HepG2 (cell line): Measurements from ENCODE around the gene GRK5. TPM values are rescaled to one million over a fixed set of nuclear protein-coding genes. Genes with fewer than 3 reads are reported as not detected.

ENCODE experiments used
- ATAC-seq: fragments of 200-7000 bp; cut with Tn5 transposase; 3 replicates; pipeline ENCODE4 v1.9.1; 2020; ENCODE audit warnings: mild to moderate bottlenecking, moderate library complexity
- BruUV-seq: library from RNA; stranded (reverse); fragments of 400-500 nt; replicated peaks from 2 replicates; lab custom pipeline; 2021; lab: Mats Ljungman, UMichigan
- CTCF ChIA-PET: fragments of 300-600 bp; formaldehyde crosslinking; extraction: SDS; loops from one replicate; lab custom pipeline; 2021; ENCODE audit warnings: low total read pairs, inconsistent platforms, low intra/inter-chr PET ratio; lab: Yijun Ruan, JAX
- POLR2A ChIA-PET: fragments of 350-600 bp; sonication (Branson Sonifier 250); formaldehyde crosslinking; loops from one replicate; lab custom pipeline; 2020; ENCODE audit warnings: antibody characterized with exemption, inconsistent platforms; lab: Yijun Ruan, JAX
- DNase-seq: peaks from one replicate; pipeline ENCODE4 v3.0.0-alpha.2; 2015; ENCODE audit warnings: low spot score
- FAIRE-seq: peaks from 3 replicates; lab custom pipeline; 2011; peaks lifted over from hg19 to GRCh38; lab: Jason Lieb, UNC
- H2AFZ ChIP-seq: one replicate; pipeline ENCODE4 v1.6.1; 2011; ENCODE audit warnings: low read length, inconsistent platforms
- H3K27ac ChIP-seq: fragments of 300-600 bp; 3 replicates; pipeline ENCODE4 v1.8.0; 2011; ENCODE audit warnings: mixed run types, mild to moderate bottlenecking, mixed read lengths, low read length, inconsistent platforms; ENCODE audit not compliant: insufficient read depth; ENCODE audit errors: extremely low read length
- H3K27me3 ChIP-seq, 2 experiments: fragments of 200-600 bp in 1 of 2; 2 replicates in 1 of 2; 3 replicates in 1 of 2; pipeline versions ENCODE4 v1.6.0 to v1.8.0; 2011; ENCODE audit warnings: low read length in 2 of 2, mild to moderate bottlenecking in 2 of 2, moderate library complexity in 2 of 2, inconsistent platforms in 1 of 2; ENCODE audit not compliant: insufficient read depth in 2 of 2, control insufficient read depth in 1 of 2
- H3K36me3 ChIP-seq, 2 experiments: fragments of 200-600 bp in 1 of 2; replicated peaks in 1 of 2; 2 replicates in 1 of 2; 3 replicates in 1 of 2; pipeline versions ENCODE4 v1.5.1 to v1.8.0; 2011; ENCODE audit warnings: low read length in 2 of 2, inconsistent platforms in 1 of 2; ENCODE audit not compliant: insufficient read depth in 2 of 2, control insufficient read depth in 1 of 2
- H3K4me1 ChIP-seq: 2 replicates; pipeline ENCODE4 v1.5.1; 2012; ENCODE audit warnings: low read length, inconsistent platforms; ENCODE audit not compliant: insufficient read depth
- H3K4me2 ChIP-seq: 2 replicates; pipeline ENCODE4 v1.6.0; 2011; ENCODE audit warnings: low read depth, low read length, inconsistent platforms
- H3K4me3 ChIP-seq, 3 experiments: fragments of 200-600 bp in 1 of 3; sonication (generic), shearing (Covaris generic) in 1 of 3; replicated peaks in 1 of 3; 2 replicates each; pipeline ENCODE4 v1.5.1; 2011 to 2016; ENCODE audit warnings: low read length in 3 of 3, inconsistent platforms in 2 of 3, low read depth in 2 of 3, mild to moderate bottlenecking in 2 of 3, control low read depth in 1 of 3, mixed read lengths in 1 of 3; ENCODE audit not compliant: insufficient read depth in 1 of 3
- H3K79me2 ChIP-seq: one replicate; pipeline ENCODE4 v1.6.1; 2011; ENCODE audit warnings: low read length, inconsistent platforms; ENCODE audit not compliant: insufficient read depth
- H3K9ac ChIP-seq: 2 replicates; pipeline ENCODE4 v1.6.0; 2011; ENCODE audit warnings: mild to moderate bottlenecking, low read depth, low read length, inconsistent platforms; ENCODE audit not compliant: insufficient read depth
- H3K9me3 ChIP-seq: 2 replicates; pipeline ENCODE4 v1.5.1; 2012; ENCODE audit warnings: mild to moderate bottlenecking, low read length
- H4K20me1 ChIP-seq: 2 replicates; pipeline ENCODE4 v1.6.0; 2011; ENCODE audit warnings: inconsistent platforms, mild to moderate bottlenecking, low read length, moderate library complexity; ENCODE audit not compliant: insufficient read depth
- ARID2 ChIP-seq: sonication (generic); formaldehyde crosslinking; IDR thresholded peaks from 2 replicates; pipeline ENCODE4 v1.8.1; 2022; ENCODE audit warnings: mild to moderate bottlenecking, missing genetic modification reagents, borderline replicate concordance
- MLXIP ChIP-seq: sonication (generic); formaldehyde crosslinking; IDR thresholded peaks from 2 replicates; pipeline ENCODE4 v1.9.0; 2021; ENCODE audit warnings: missing genetic modification reagents, borderline replicate concordance
- POGZ ChIP-seq: sonication (generic); formaldehyde crosslinking; IDR thresholded peaks from 2 replicates; pipeline ENCODE4 v1.4.0; 2020; ENCODE audit warnings: mild to moderate bottlenecking, missing genetic modification reagents
- RBM22 ChIP-seq: fragments of 200-400 bp; formaldehyde crosslinking; optimal IDR thresholded peaks from 2 replicates; pipeline ENCODE3; 2017; ENCODE audit warnings: mild to moderate bottlenecking, low read length, moderate library complexity
- STAG1 ChIP-seq: sonication (generic); formaldehyde crosslinking; IDR thresholded peaks from 2 replicates; pipeline ENCODE4 v1.4.0; 2020; ENCODE audit warnings: missing genetic modification reagents
- ZFP62 ChIP-seq: sonication (generic); formaldehyde crosslinking; IDR thresholded peaks from 2 replicates; pipeline ENCODE4 v1.4.0; 2020; ENCODE audit warnings: missing genetic modification reagents
- ZNF12 ChIP-seq: sonication (generic); formaldehyde crosslinking; IDR thresholded peaks from 2 replicates; pipeline ENCODE4 v1.5.0; 2020; ENCODE audit warnings: missing genetic modification reagents
- ZNF354B ChIP-seq: sonication (generic); formaldehyde crosslinking; IDR thresholded peaks from 2 replicates; pipeline ENCODE4 v1.8.0; 2022; ENCODE audit warnings: mild to moderate bottlenecking, missing genetic modification reagents
- ZNF605 ChIP-seq: sonication (generic); formaldehyde crosslinking; IDR thresholded peaks from 2 replicates; pipeline ENCODE4 v1.8.0; 2022; ENCODE audit warnings: mild to moderate bottlenecking, missing genetic modification reagents
- WGBS: methylation state at CpG from one replicate; pipeline ENCODE4 v1.1.6; 2017; ENCODE audit warnings: low lambda C conversion rate; 5-methylcytosine and 5-hydroxymethylcytosine counted together
- in situ Hi-C: cut with HindIII; loops from 2 replicates; pipeline ENCODE4 v1.10.0; 2017; ENCODE audit warnings: low pct_unique_long_range_greater_than_20kb; ENCODE audit not compliant: extremely low pct_ligation_motif_present
- intact Hi-C: fragments of 100-400 bp; cut with micrococcal nuclease; formaldehyde crosslinking; loops from one replicate; pipeline ENCODE4 v1.10.0; 2022; ENCODE audit not compliant: unreplicated experiment
- polyA plus RNA-seq, 8 experiments: library from polyadenylated mRNA; depleted of rRNA in 3 of 8; stranded (reverse) in 7 of 8; unstranded in 1 of 8; fragments of >200 nt; fragmentation: Illumina TruSeq in 4 of 8; extraction: Trizol in 4 of 8; gene quantifications; 2 replicates each; pipeline versions ENCODE4 v1.2.1 to v1.2.3, GENCODE V29; 2011 to 2016; ENCODE audit warnings: low read depth in 4 of 8, missing spikeins in 1 of 8, mixed read lengths in 1 of 8; ENCODE audit not compliant: insufficient read depth in 1 of 8
- total RNA-seq, 5 experiments: library from RNA; depleted of rRNA; stranded (reverse); fragments of >200 nt; fragmentation: Illumina TruSeq; extraction: Trizol; gene quantifications; 2 replicates each; pipeline ENCODE4 v1.2.3, GENCODE V29; 2016; ENCODE audit warnings: low read depth in 1 of 5

GRK5 gene
- total and polyA plus RNA-seq, 2 of the 13 experiments (the other 11 are each of a cell fraction or from before 2014, with no cell fraction given), result 10.4 to 12.6 TPM

GRCh38 chr10:119242186-119242585, 34.8 kb downstream of the GRK5 start:
- in situ Hi-C loops (no loop called here), intact Hi-C loops (no loop called here)
- no peak overlapping the region for H2AFZ ChIP-seq
- peaks cover 8% of the 10 kb centered on the region for H3K79me2 ChIP-seq
- H3K4me2 ChIP-seq, result no peak overlapping the region
- ChIA-PET POLR2A (interaction anchor here (1.4 to 1.7 kb wide), 3 partner anchors 8 to 36 kb away, joined by 3 to 8 read pairs (median 5); no protein-coding TSS in a partner anchor), CTCF (no interaction called here)
- H3K9ac ChIP-seq, result no peak overlapping the region
- no peaks in the 10 kb centered on the region for H3K36me3 ChIP-seq
- no peak for DNase-seq
- no peaks in the 10 kb centered on the region for H4K20me1 ChIP-seq
- FAIRE-seq, result no peak
- H3K27me3 ChIP-seq, result no peaks in the 10 kb centered on the region
- H3K4me3 ChIP-seq, result no peak overlapping the region
- TF ChIP-seq ZNF605 (CRISPR knock-in tag), result no peak
- no peak for TF ChIP-seq MLXIP (CRISPR knock-in tag)
- no peak for TF ChIP-seq ZNF354B
- TF ChIP-seq ZFP62, result no peak
- TF ChIP-seq ARID2 (CRISPR knock-in tag), result no peak
- no peak for TF ChIP-seq STAG1 (CRISPR knock-in tag)
- no peak for TF ChIP-seq RBM22
- TF ChIP-seq POGZ (CRISPR knock-in tag), result no peak
- TF ChIP-seq ZNF12 (CRISPR knock-in tag), result no peak
- no peak overlapping the region for H3K27ac ChIP-seq
- H3K9me3 ChIP-seq, result no peaks in the 10 kb centered on the region
- no TSS peak for BruUV-seq
- no peak for ATAC-seq
- H3K4me1 ChIP-seq, result peaks cover 61% of the 10 kb centered on the region
- WGBS, result 92% methylated on average over 6 of the region's 7 CpGs
